ENCODE measurements around the gene CBX4.

GRCh38 chr17:79855331-79856124, 16.3 kb upstream of the CBX4 start:
- TF ChIP-seq CTCF (IDR thresholded peaks at IDR 0.05) = no peak
- TF ChIP-seq POLR2A (IDR thresholded peaks at IDR 0.05) = no peak
- no peak for TF ChIP-seq POLR2AphosphoS5 (IDR thresholded peaks at IDR 0.05)
